GM21515 (cell line): ENCODE data around the gene EIF4G1.

ENCODE experiments used
- ATAC-seq: cut with Tn5 transposase; IDR thresholded peaks from one replicate; pipeline ENCODE4 v1.9.1; 2021; ENCODE audit not compliant: unreplicated experiment

Gene EIF4G1

GRCh38 chr3:184361932-184362667, 47.7 kb downstream of the EIF4G1 start:
- ATAC-seq, result peak; percentile 1

- ATAC-seq, result peak; percentile 83
Observed at GRCh38 chr3:184362668-184363546, 48.5 kb downstream of the EIF4G1 start.

GRCh38 chr3:184366619-184367289, 52.3 kb downstream of the EIF4G1 start:
- no peak for ATAC-seq

GRCh38 chr3:184368116-184368515, 53.7 kb downstream of the EIF4G1 start:
- ATAC-seq, result no peak

GRCh38 chr3:184368586-184369183, 54.3 kb downstream of the EIF4G1 start:
- ATAC-seq, result no peak

- ATAC-seq, result peak; percentile 76
Observed at GRCh38 chr3:184371570-184372018, 57.2 kb downstream of the EIF4G1 start.

GRCh38 chr3:184372296-184372821, 58.0 kb downstream of the EIF4G1 start:
- no peak for ATAC-seq

GRCh38 chr3:184372911-184373310, 58.5 kb downstream of the EIF4G1 start:
- ATAC-seq, result no peak

- ATAC-seq, result no peak
Observed at GRCh38 chr3:184373422-184373821, 59.0 kb downstream of the EIF4G1 start.

- ATAC-seq, result no peak
Observed at GRCh38 chr3:184375747-184376461, 61.5 kb downstream of the EIF4G1 start.

GRCh38 chr3:184377374-184377773, 63.0 kb downstream of the EIF4G1 start:
- ATAC-seq, result no peak

GRCh38 chr3:184377882-184378445, 63.6 kb downstream of the EIF4G1 start, which contains the start of gene THPO:
THPO (minus strand) TSS chr3:184378207; CDS start chr3:184376259, 1,948 bp downstream.
- ATAC-seq, result no peak

GRCh38 chr3:184378651-184379357, 64.4 kb downstream of the EIF4G1 start:
- ATAC-seq, result no peak

- no peak for ATAC-seq
Observed at GRCh38 chr3:184379358-184380184, 65.2 kb downstream of the EIF4G1 start, which contains the start of gene CHRD. CHRD (plus strand) TSS chr3:184380054; CDS start chr3:184380319, 265 bp downstream.

GRCh38 chr3:184380185-184380626, 65.8 kb downstream of the EIF4G1 start:
- ATAC-seq, result no peak

- ATAC-seq, result no peak
Observed at GRCh38 chr3:184380627-184381260, 66.3 kb downstream of the EIF4G1 start.
